Measurements from ENCODE around the gene QARS1. TPM values are rescaled to one million over a fixed set of nuclear protein-coding genes. Genes with fewer than 3 reads are reported as not detected.

The QARS1 gene
- total and polyA plus RNA-seq, 2 of the 13 experiments (the other 11 are each of a cell fraction or from before 2014, with no cell fraction given), result 307 to 327 TPM

DNA sequence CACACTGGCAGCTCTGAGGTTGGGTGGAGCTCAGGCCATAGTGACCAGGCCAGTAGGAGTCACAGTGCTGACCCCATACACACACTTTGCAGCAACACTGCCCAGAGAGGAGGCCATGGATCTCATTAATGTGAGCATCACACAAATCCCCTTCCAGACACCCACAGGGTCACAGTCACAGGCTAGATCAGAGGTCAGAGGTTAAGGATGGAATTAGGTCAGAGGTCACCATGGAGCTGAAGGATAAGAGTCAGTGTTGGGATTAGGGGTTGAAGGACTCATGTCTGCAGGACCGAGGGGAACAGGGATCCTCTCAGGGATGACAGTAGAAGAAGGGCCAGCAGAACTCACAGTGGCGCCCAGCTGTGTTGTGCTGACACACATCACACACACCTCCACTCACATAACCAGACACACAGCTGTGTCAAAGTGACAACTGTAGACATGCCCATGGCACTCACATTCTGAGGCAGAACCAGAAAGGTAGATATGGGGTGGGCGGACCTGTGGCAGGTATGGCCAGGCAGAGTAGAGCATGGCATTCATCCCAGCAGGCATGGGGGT lies 48.9 kb upstream of the QARS1 start (continued):
- TF ChIP-seq, protein P1, sequence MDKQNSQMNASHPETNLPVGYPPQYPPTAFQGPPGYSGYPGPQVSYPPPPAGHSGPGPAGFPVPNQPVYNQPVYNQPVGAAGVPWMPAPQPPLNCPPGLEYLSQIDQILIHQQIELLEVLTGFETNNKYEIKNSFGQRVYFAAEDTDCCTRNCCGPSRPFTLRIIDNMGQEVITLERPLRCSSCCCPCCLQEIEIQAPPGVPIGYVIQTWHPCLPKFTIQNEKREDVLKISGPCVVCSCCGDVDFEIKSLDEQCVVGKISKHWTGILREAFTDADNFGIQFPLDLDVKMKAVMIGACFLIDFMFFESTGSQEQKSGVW (CRISPR knock-in tag; IDR thresholded peaks at IDR 0.05; ENCODE audit: borderline replicate concordance), result no peak
- no peak for TF ChIP-seq ZNF788 (CRISPR knock-in tag; IDR thresholded peaks at IDR 0.05; ENCODE audit: borderline replicate concordance)
- TF ChIP-seq PHF20 (CRISPR knock-in tag; IDR thresholded peaks at IDR 0.05), result no peak

DNA sequence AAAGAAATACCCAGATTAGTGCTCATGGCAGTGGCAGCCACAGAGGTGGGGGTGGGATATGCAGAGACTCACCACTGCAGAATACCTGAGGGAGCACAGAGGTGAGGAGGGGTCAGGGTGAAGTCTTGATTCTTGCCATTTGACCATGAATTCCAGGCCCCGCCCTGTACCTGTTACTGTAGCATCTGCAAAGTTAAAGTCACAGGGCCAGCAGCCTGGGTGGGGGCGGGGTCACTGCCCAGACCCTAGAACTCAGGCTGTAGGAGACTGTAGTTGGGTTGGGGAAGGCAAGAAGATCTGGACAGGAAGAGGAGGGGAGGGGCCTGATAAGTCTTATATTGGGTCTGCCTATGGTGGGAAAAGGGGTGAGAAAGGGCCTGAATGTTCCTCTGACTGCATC lies 47.1 kb upstream of the QARS1 start:
- ChIA-PET CTCF (ENCODE audit: low intra/inter-chr PET ratio, low total read pairs) (no interaction called here), POLR2A (no interaction called here)
- in situ Hi-C loops (cut with HindIII; ENCODE audit: extremely low pct_ligation_motif_present, low pct_unique_long_range_greater_than_20kb), result loop anchor here (25.0 kb wide), 1 partner anchor 286 kb away; the partner anchor contains the start of gene NICN1
- H3K27me3 ChIP-seq (ENCODE audit: control insufficient read depth in 1 of 2, insufficient read depth in 2 of 2, low read length in 2 of 2), result no peaks in the 10 kb centered on the region
- no peak overlapping the region for H3K9ac ChIP-seq (ENCODE audit: insufficient read depth, low read depth, low read length)
- TF ChIP-seq KDM5A (IDR thresholded peaks at IDR 0.05; ENCODE audit: borderline replicate concordance, low read length) (no peak), PHB2 (IDR thresholded peaks at IDR 0.05; ENCODE audit: partially characterized antibody) (no peak)
- TF ChIP-seq, protein P2, sequence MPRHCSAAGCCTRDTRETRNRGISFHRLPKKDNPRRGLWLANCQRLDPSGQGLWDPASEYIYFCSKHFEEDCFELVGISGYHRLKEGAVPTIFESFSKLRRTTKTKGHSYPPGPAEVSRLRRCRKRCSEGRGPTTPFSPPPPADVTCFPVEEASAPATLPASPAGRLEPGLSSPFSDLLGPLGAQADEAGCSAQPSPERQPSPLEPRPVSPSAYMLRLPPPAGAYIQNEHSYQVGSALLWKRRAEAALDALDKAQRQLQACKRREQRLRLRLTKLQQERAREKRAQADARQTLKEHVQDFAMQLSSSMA (CRISPR knock-in tag; IDR thresholded peaks at IDR 0.05), result no peak
- H3K27ac ChIP-seq (ENCODE audit: extremely low read length, insufficient read depth, low read length), result no peak overlapping the region
- intact Hi-C loops (cut with micrococcal nuclease; ENCODE audit: unreplicated experiment), result no loop called here
- no peaks in the 10 kb centered on the region for H3K4me1 ChIP-seq (ENCODE audit: insufficient read depth, low read length)
- no peaks in the 10 kb centered on the region for H3K79me2 ChIP-seq (ENCODE audit: insufficient read depth, low read length)
- H3K4me3 ChIP-seq (replicated peaks in 1 of 3; ENCODE audit: insufficient read depth in 1 of 3, low read depth in 2 of 3, low read length in 3 of 3), result no peak overlapping the region
- no peak for ATAC-seq
- DNase-seq (ENCODE audit: low spot score), result no peak
- no TSS peak for BruUV-seq (replicated peaks)
- H4K20me1 ChIP-seq (ENCODE audit: insufficient read depth, low read length), result no peaks in the 10 kb centered on the region
- no peak overlapping the region for H3K4me2 ChIP-seq (ENCODE audit: low read depth, low read length)
- WGBS (ENCODE audit: low lambda C conversion rate), result 9% methylated on average over 2 of the region's 2 CpGs
- no peaks in the 10 kb centered on the region for H3K36me3 ChIP-seq (replicated peaks in 1 of 2; ENCODE audit: control insufficient read depth in 1 of 2, insufficient read depth in 2 of 2, low read length in 2 of 2)
- H2AFZ ChIP-seq (ENCODE audit: low read length), result no peak overlapping the region
- no peaks in the 10 kb centered on the region for H3K9me3 ChIP-seq (ENCODE audit: low read length)
- FAIRE-seq, result no peak
